HG03439 (cell line): Measurements from ENCODE around the gene LILRB3.
"Not testable (repeated sequence)": the region's sequence is repeated elsewhere in the genome, so short reads cannot be mapped to it uniquely, and the experiment has no call there.

ENCODE experiments used
- ATAC-seq: cut with Tn5 transposase; IDR thresholded peaks from one replicate; pipeline ENCODE4 v1.9.1; 2021; ENCODE audit warnings: mild to moderate bottlenecking, moderate library complexity; ENCODE audit not compliant: unreplicated experiment

LILRB3 gene

GRCh38 chr19:54243809-54244208 is 21.0 kb upstream of the LILRB3 start:
- ATAC-seq = not testable (repeated sequence)

DNA sequence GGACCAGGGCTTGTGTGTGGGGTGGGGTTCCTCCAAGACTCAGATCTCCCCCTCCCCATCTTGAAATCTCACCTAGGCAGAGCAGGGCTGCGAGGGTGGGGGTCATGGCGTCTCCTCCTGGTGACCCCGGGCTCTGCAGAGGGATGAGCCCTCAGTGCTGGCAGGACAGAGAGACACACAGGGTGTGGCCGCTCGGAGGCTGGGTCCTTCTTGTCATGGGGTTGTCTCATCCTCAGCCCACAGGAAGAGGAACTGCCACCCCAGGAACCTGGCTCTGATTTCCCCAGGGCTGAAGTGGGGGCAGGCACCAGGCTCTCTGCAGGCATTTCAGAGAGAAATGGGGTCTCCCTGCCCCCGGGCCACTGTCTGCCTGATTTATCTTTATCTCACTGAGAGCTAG is 19.8 kb upstream of the LILRB3 start, which contains the start of gene LILRA6:
Gene LILRA6 (minus strand): TSS at position 145 of the 400 bp plus-strand sequence.
- not testable (repeated sequence) for ATAC-seq

DNA sequence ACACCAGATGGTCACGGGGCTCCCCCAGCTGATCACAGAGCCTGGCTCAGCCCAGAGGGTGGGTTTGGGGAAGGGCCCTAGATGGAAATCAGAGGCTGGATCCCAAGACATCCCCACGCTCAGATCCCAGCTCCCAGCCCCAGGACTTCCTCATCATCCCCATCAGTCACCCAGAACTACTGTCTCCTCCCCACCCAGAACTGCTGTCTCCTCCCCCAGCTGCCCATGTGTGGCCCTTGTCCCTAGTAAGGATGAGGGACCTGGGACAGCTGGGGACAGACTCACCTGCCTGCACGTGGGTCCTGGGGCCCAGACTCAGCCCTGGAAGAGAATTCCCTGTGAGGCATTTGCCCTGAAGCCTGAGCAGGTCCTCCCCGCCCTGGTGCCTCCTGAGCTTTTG is 19.4 kb upstream of the LILRB3 start:
- not testable (repeated sequence) for ATAC-seq

DNA sequence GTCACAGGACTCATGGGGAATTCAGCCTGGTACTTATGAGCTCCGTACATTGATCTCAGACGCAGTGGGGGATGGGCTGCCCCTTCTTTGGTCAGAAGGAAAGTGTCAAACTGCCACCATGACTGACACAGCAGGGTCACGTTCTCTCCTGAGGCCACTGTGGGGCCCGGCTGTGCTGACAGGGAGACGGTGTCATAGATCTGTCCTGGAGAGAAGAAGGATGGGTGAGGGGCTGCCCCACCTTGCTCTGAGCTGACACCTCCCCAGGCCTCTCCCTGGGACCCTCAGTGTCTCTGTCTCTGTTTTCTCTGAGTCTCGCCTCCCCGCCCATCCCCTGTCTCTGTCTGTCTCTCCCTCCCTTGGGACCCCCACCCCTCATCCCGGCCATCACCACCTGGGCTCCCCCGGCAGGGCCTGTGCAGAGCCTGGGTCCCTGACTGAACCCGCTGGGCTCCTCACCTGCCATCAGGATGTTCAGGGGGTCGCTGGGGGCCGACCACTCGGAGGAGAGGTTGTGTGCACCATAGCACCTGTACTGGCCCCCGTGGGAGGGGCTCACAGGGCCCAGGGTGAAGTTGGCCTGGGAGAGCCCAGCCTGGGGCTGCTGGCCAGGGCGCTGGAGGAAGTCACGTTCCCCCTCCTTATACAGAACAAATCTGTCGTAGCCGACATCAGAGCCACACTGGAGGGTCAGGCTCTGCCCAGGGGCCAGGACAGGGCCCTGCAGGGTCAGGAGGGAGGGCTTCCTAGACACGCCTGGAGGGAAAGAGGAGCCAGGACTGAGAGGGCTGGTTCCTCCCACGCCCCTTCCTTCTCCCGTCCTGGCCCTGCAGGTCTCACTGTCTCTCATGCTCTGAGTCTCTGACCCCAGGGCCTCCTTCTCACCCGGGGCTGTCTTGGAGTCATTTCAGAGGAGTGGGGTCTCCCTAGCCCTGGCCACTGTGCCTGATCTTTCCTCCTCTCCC is 17.8 kb upstream of the LILRB3 start:
- ATAC-seq = not testable (repeated sequence)

- ATAC-seq = not testable (repeated sequence)
Measured at GRCh38 chr19:54239491-54240371, 16.9 kb upstream of the LILRB3 start.

DNA sequence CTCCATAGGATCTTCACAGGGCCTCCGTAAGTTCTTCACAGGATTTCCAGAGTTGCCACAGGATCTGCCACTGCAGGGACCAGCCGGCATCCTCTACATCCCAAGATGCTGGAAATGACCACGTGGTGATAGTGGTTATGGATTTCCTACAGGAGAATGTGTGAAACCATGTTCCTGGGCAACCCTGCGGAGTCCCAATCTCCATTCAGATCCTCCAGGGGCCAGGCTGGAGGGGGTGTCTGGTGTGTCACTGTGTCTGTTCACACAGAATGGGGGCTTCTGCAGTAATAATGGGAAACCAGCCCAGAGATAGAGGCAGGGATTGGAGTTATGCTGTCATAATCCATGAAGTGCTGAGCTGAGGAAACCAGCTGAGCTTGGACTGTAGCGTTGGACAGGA is 11.1 kb upstream of the LILRB3 start:
- no peak for ATAC-seq

DNA sequence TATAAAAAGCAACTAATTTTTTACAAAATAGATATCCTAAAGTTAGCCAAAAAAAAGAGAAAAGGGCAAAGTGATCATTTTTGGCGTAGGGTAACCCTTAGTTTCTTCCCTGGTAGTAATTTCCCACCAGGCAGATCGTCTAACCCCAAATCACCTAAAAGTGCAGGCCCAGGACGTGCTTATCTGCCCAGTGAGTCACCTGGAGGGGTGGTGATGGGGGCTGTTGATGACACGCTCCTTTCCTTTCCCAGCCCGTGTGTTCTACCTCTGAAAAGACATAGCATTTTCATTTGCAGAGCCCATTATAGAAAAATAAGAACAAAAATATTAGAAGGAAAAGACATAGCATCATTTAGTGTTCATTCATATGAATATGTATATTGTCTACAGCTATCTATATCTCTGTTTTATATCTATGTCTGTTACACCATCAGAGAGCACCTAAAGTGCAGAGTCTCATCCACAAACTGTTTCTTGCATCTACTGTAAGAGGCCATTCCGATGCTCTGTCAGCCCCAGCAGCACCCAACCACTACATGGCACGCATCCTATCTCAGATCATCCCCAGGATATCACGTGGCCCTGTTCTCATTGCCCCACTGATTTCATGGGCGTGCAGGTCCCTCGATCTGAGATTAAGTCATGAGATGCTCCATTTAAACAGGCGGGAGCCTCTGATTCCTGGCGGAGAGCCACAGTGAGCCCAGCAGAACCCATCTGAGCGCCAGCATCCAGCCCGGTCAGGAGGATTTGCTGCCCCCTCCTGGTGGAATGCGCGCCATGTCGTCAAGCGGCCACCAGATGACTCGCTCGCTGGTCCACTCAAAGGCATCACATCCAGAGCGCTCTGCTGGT is 8.5 kb upstream of the LILRB3 start:
- no peak for ATAC-seq

DNA sequence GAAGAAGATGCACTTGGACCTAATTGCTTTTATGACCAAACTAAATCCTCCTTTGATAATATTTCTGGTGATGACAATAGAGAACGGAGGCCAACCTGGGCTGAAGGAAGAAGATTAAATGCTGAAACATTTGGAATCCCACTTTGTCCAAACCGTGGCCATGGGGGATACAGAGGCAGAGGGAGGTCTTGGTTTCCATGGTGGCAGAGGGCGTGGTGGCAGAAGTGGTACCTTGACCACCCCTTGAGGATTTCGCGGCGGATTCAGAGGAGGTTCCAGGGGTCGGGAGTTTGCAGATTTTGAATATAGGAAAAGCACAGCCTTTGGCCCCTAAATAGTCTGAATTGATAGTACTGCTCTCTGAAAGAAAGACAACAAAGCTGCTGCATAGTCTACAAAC is 7.2 kb upstream of the LILRB3 start:
- no peak for ATAC-seq

DNA sequence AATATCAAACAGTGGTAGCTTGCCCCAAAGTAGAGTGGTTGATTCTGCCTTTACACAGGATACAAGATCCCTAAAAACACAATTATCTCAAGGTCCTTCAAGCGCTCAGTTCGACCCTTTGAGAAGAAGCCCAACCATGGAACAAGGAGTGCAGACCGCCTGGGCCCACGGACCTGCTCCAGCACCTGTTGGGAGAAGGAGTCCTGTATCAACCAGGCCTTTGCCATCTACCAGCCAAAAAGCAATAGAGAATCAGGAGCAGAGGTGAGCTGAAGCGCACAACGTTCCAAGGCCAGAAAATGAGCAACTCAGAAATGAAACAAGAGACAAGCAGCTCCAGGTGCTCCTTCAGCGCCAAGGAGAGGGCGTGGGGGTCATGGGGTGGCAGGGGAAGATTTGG is 6.3 kb upstream of the LILRB3 start:
- ATAC-seq = no peak

DNA sequence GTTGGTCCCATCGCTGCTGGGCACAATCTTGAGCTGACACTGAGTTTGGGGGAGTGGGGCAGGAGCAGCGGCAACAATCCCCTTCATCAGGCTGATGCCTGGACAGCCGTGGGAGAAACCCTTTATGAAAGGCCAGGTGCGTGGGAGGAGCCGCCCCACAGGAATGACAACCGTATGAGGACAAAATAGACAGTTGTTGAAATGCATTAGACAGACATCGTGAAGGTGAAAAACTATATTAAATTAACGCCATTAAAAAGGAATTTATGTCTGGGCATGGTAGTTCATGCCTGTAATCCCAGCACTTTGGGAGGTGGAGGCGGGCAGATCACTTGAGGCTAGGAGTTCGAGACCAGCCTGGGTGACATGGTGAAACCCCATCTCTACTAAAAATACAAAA is 1.8 kb upstream of the LILRB3 start:
- not testable (repeated sequence) for ATAC-seq

DNA sequence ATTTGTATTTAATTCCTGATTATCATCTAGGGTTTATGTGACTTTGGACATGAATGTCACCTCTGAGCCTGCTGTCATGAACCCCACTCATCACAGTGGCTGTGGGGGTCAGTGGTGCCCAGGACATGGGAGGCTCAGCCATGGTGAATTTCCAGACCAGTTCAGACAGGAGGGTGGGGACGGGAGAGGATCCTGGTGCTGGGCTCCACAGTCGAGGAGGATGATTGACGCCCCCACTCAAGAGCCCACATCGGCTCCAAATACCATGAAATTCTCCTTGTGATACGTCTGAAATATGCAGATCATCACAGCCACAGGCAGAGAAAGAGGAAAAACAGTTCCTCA is 1.1 kb upstream of the LILRB3 start:
- not testable (repeated sequence) for ATAC-seq

DNA sequence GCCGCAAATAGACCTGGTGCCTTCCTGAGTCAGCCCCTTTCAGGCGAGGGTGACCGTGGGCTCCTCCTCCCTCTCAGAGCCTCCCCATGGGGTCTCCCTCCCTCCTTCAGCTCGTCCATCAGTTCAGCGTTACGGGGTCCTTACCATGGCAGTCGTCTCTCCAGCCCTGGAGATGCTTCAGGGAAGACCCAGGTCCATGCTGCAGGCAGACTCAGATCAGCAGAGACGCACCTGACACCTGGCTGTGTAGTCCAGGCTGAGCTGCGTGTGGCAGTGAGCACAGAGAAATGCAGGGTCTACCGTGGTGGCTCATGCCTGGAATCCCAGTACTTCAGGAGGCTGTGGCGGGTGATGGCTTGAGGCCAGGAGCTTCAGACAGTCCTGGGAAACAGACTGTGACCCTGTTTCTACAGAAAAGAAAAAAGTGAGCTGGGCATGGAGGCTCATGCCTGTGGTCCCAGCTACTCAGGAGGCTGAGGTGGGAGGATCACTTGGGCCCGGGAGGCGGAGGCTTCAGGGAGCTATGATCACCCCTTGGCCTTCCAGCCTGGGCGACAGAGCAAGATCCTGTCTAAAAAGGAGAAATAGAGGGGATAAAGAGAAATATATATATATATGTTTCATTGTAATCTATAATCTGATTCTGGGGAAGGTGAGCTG is 600 bp upstream of the LILRB3 start:
- ATAC-seq = not testable (repeated sequence)

GRCh38 chr19:54221947-54222346 is 860 bp downstream of the LILRB3 start:
- ATAC-seq = not testable (repeated sequence)

DNA sequence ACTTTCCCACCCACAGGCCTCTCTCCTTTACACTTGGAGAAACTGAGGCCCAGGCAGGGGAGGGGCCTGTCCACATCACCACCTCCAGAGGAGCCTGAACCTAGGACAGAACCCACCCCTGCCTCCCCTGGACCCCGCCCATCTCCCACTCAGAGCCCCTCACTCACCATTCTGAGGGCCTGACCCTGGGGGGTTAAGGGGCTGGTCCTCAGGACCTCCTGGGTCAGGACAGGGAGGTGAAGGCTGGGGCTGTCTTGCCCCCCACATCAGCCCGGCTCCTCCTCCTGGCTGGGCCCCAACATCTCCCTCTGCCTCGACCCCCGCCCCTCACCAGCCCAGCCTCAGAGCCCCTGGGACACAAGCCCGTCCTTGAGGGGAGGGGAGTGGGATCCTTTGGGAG is 3.1 kb downstream of the LILRB3 start:
- not testable (repeated sequence) for ATAC-seq

- no peak for ATAC-seq
Measured at GRCh38 chr19:54218960-54219661, 3.7 kb downstream of the LILRB3 start.

- no peak for ATAC-seq
Measured at GRCh38 chr19:54218259-54218658, 4.5 kb downstream of the LILRB3 start.

DNA sequence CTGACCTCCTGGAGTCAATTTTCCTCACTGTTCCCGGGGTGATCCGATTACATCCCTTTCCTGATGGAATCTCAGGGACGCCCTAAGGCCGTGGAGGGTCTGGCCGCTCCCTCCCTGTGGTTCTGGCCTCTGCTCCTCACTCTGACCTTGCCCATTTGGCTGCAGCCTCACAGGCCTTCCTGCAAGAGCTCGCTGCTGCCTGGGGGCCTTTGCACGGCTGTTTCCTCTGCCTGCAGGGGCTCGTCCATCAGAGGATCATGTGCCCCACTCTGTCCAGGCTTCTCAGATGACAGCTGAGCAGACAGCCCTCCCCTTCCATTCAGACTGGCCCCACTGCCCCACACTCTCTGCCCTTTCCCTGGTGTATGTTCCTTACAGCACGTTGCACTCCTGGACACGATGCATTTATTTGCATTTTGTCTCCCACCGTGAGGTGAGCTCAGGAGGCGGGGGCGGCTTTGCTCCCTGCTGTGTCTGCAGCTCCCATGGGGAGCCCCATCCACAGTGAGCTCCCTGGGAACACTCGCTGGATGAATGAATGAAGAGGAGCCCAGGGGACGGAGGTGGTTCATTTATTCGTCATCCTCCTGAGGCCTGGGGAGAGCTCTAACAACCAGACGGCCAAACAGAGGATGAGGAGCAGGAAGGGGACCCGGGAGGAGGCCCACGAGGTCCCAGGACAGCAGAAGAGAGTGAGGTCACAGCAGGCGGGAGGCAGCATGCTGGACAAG is 5.1 kb downstream of the LILRB3 start:
- ATAC-seq = not testable (repeated sequence)

DNA sequence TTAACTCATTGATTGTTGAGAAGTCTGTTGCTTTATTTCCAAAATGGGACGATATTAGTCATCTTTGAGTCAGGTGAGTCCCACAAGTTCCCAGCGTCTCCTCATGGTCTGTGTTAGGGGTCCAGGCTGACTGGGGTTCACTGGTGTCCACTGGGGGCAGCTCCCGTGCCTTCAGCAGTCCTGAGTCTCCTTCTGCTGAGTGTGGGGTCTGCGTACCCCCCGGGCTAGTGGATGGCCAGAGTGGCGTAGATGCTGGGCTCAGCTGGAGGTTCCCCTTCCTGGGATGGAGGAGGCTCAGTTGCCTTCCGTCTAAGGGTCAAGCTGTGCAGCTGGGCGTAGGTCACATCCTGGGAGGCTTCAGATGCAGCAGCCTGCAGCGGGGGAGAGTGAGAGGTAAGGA is 5.9 kb downstream of the LILRB3 start:
- no peak for ATAC-seq

GRCh38 chr19:54214734-54215133 is 8.1 kb downstream of the LILRB3 start:
- ATAC-seq = not testable (repeated sequence)
